ENCODE data around the gene LUZP2.

GRCh38 chr11:24623121-24623520 is 126.3 kb downstream of the LUZP2 start:
- TF ChIP-seq CTCF (IDR thresholded peaks at IDR 0.05) (no peak), POLR2A (IDR thresholded peaks at IDR 0.05) (no peak)
